GM19043 (cell line): ENCODE results near the gene NDUFS2.

ENCODE experiments used
- ATAC-seq: cut with Tn5 transposase; IDR thresholded peaks from one replicate; pipeline ENCODE4 v1.9.1; 2021; ENCODE audit warnings: low read depth; ENCODE audit not compliant: unreplicated experiment

NDUFS2 gene

GRCh38 chr1:161201836-161202712, at the start of gene NDUFS2:
TSS of gene NDUFS2 (plus strand) at chr1:161202367. CDS start at chr1:161202386, 19 bp downstream.
- peak; percentile 98 for ATAC-seq

- ATAC-seq = no peak
These were observed 49.0 kb upstream of the NDUFS2 start for GRCh38 chr1:161153176-161153575.

- peak; percentile 92 for ATAC-seq
These were observed 48.4 kb upstream of the NDUFS2 start, which contains the start of gene UFC1 for GRCh38 chr1:161153682-161154337. TSS of gene UFC1 (plus strand) at chr1:161153978. CDS start at chr1:161153998, 20 bp downstream.

- no peak for ATAC-seq
These were observed 44.3 kb upstream of the NDUFS2 start for GRCh38 chr1:161157867-161158266.

DNA sequence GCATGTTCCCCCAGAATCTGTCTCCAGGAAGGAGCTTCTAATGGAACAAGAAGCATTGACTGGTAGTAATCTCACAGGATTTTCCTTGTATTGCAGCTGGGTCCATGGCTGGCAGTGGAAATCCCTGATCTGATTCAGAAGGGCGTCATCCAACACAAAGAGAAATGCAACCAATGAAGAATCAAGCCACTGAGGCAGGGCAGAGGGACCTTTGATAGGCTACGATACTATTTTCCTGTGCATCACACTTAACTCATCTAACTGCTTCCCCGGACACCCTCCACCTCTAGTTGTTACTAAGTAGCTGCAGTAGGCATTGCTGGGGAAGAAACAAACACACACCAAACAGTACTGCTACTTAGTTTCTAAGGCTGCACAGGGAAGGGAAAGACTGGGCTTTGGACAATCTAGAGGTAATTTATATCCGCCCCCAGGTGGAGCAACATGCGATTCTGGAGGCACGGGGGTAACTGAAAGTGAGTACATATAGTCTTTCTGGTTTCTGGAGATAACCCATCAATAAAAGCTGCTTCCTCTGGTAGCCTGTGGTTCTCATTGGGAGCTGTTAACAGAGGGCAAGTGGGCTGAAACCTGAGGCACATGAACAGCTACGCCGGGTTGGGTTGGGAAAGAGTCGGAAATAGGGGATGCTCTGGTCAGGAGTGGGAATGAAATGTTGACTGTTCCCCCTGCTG, 43.7 kb upstream of the NDUFS2 start:
- ATAC-seq = no peak

DNA sequence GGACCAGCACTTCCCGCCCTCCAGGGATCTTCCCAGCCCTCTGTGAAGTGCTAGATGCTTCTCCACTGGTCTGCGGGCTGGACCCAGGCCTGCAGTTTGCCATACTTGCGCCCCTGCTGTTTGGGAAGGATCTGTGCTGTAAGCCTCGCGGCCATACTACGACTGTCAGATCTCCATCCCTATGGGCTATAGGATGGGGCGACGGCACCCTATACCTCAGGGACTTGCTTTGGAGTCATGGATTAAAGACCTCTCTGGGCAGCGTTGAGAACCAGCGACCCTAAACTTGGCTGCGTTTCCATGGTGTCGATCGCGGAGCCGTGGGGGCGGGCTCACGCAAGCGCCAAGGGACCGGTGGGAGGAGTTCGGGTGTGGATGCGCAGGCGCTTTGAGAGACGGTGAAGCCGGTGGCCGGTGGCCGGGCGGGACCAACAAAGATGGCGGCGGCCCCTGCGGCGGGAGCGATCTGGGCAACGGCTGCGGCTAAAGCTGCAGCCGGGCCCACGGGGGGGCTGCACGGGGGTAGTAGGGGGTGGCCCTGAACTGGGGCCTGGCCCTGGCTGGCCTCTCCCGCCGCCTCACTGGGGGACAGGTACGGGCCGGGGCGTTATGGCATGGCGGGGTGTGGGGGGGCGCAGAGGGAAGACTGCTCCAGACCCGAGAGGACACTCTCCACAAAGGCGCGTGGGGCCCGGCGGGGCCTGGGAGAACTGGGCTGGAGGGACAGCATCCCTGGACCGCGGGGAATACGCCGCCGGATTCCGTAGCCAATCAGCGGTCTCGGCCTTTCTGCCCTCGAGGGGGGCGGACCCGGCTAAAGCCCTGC, 42.9 kb upstream of the NDUFS2 start, which contains the start of gene USP21:
Gene USP21 (plus strand): TSS at position 414 of the 826 bp plus-strand sequence. CDS start 1,141 bp downstream, outside the sequence.
- peak; percentile 92 for ATAC-seq

GRCh38 chr1:161159913-161160243, 42.3 kb upstream of the NDUFS2 start:
- no peak for ATAC-seq

- no peak for ATAC-seq
These were observed 41.5 kb upstream of the NDUFS2 start for GRCh38 chr1:161160671-161161145.

GRCh38 chr1:161161652-161162051, 40.5 kb upstream of the NDUFS2 start:
- ATAC-seq = no peak

GRCh38 chr1:161162052-161162451, 40.1 kb upstream of the NDUFS2 start:
- no peak for ATAC-seq

DNA sequence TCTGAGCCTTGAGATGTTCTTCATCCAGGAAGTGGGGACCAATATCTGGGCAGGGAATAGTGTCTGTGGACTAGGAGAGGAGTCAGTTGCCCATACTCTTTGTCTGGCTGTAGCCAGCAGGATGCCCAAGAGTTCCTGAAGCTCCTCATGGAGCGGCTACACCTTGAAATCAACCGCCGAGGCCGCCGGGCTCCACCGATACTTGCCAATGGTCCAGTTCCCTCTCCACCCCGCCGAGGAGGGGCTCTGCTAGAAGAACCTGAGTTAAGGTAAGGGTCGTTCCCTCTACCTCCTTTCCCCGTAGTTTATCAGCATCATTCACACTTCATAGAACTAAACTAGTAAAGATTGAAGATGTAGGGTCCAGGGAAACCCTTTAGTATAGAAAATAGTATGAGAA, 39.4 kb upstream of the NDUFS2 start:
- ATAC-seq = no peak

GRCh38 chr1:161163793-161164192, 38.4 kb upstream of the NDUFS2 start:
- no peak for ATAC-seq

DNA sequence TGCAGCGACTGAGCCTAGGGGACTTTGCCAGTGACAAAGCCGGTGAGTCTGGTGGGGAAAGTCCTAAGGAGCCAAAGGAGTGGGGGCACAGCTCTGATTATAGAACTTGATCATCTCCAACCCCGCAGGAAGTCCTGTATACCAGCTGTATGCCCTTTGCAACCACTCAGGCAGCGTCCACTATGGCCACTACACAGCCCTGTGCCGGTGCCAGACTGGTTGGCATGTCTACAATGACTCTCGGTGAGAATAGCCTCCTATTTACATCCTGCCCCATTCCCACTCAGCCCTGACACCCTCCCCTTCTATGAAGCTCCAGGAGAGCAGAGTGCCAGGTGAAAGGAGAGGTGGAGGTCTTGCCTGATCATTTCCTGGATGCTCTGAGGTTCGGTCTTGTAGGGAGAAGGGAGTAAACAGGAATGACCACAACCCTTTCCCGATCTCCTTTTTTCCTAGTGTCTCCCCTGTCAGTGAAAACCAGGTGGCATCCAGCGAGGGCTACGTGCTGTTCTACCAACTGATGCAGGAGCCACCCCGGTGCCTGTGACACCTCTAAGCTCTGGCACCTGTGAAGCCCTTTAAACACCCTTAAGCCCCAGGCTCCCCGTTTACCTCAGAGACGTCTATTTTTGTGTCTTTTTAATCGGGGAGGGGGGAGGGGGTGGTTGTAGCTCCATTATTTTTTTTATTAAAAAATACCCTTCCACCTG, 37.1 kb upstream of the NDUFS2 start:
- no peak for ATAC-seq

DNA sequence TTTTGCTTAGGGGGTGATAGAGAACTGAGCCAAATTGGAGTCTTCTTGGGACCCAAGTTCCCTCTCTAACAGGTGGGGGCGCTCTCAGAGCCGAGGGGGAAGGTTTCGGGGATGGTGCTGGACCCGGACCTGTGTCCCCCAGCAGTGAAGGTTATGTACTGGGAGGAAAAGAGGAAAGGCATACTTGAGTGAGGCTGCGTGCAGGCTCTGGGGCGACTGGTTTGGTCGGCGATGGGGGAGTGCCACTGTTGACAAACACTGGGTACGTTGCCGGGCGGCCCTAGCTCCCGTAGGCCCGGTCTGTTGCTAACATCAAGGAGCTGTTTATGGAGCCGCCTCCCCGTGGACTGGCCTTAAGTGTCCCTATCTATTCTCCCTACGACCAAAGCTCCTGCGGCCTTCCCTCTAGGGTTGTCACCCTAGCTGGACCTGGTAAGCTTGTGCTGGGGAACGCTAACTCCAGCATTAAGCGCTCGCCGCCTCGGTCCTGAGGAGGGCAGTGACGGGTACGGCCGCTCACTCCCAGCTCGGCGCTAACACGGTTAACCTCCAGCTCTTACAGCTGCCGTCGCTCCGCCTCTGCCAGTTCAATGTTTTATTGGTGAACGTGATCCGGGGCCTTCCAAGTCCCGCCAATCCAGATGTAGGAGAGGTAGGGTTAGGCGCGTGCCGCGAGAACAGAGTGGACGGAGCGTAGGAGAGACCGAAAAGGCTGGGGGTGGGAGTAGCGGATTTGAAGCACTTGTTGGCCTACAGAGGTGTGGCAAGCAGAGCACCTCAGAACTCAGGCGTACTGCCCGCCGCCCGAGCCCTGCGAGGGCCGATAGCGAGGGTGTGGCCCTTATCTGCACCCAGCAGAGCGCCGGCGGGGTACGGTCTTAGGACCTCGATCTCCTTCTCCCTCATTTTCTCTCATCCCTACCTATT, 36.2 kb upstream of the NDUFS2 start, which contains the start of gene PPOX:
Gene PPOX (plus strand): TSS at position 685 of the 927 bp plus-strand sequence. CDS start 422 bp downstream, outside the sequence.
- peak; percentile 96 for ATAC-seq

- ATAC-seq = no peak
These were observed 35.3 kb upstream of the NDUFS2 start for GRCh38 chr1:161166669-161167548.

- ATAC-seq = no peak
These were observed 33.3 kb upstream of the NDUFS2 start for GRCh38 chr1:161168906-161169305.

GRCh38 chr1:161171191-161171590, 31.0 kb upstream of the NDUFS2 start:
- ATAC-seq = no peak
